Left ventricle myocardium inferior (tissue), 1 donor: ENCODE measurements around the gene GALE. TPM values are rescaled to one million over a fixed set of nuclear protein-coding genes. Genes with fewer than 3 reads are reported as not detected.

Experiments
- DNase-seq: peaks from one replicate; pipeline ENCODE4 v3.0.0-alpha.2; 2020
- H3K27ac ChIP-seq: fragments of 200-600 bp; replicated peaks from 2 replicates; pipeline ENCODE4 v1.8.0; 2021
- H3K27me3 ChIP-seq: fragments of 200-600 bp; 2 replicates; pipeline ENCODE4 v1.8.0; 2021; ENCODE audit warnings: low read depth
- H3K36me3 ChIP-seq: fragments of 200-600 bp; 2 replicates; pipeline ENCODE4 v1.8.0; 2021
- H3K4me1 ChIP-seq: fragments of 200-600 bp; 2 replicates; pipeline ENCODE4 v1.8.0; 2021
- H3K4me3 ChIP-seq: fragments of 200-600 bp; 2 replicates; pipeline ENCODE4 v1.8.0; 2021; ENCODE audit warnings: mild to moderate bottlenecking, moderate library complexity
- H3K9me3 ChIP-seq: fragments of 200-600 bp; replicated peaks from 2 replicates; pipeline ENCODE4 v1.8.0; 2021
- CTCF ChIP-seq: fragments of 200-600 bp; IDR thresholded peaks from 2 replicates; pipeline ENCODE4 v1.8.0; 2021; ENCODE audit warnings: antibody characterized with exemption, mild to moderate bottlenecking, borderline replicate concordance
- intact Hi-C: fragments of 100-400 bp; cut with micrococcal nuclease; formaldehyde crosslinking; loops from one replicate; pipeline ENCODE4 v1.11.0; 2022
- total RNA-seq: library from RNA; stranded (reverse); fragmentation: NEBNext Ultra II Directional; extraction: Animal tissue kit (Norgen Biotek cat#: 25700); gene quantifications from one replicate; pipeline ENCODE4 v1.2.1, GENCODE V29; 2021
- donor health status: DM: no; HTN: yes; CAD: no; lungs with severe emphysema.

The GALE gene
- total RNA-seq, 1 donor from 2014 or later: 6.3 TPM

DNA sequence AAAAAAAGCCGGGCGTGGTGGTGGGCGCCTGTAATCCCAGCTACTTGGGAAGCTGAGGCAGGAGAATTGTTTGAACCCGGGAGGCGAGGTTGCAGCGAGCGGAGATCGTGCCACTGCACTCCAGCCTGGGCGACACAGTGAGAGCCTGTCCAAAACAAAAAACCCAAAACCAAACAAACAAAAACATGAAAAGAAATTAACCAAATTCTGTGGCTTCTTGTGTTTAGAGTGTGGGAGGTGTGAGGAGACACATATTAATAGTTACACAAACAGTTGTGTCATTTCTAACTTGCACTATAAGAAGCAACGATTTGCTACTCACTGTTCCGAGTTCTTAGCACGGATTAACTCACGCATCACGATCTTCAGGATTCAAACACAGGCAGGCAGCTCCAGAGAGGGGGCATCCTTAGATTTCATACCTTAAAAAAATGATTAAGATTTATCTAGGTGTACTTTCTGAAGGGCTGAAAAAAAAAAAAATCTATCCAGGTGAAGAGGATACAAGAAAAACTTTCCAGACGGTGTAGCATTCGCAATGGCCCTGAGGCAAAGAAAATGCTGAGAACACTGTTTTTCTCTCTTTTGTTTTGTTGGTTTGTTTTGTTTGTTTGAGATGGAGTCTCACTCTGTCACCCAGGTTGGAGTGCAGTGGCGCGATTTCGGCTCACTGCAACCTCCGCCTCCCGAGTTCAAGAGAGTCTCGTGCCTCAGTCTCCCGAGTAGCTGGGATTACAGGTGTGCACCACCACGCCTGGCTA is 25.4 kb upstream of the GALE start:
- H3K36me3 ChIP-seq: no peaks in the 10 kb centered on the region
- H3K4me1 ChIP-seq: peaks cover 25% of the 10 kb centered on the region
- H3K27ac ChIP-seq: peak overlapping the region; percentile 97
- DNase-seq: no peak
- intact Hi-C loops: no loop called here
- TF ChIP-seq CTCF: no peak
- H3K27me3 ChIP-seq: no peaks in the 10 kb centered on the region
- peak overlapping the region; percentile 100 for H3K4me3 ChIP-seq
- no peaks in the 10 kb centered on the region for H3K9me3 ChIP-seq

DNA sequence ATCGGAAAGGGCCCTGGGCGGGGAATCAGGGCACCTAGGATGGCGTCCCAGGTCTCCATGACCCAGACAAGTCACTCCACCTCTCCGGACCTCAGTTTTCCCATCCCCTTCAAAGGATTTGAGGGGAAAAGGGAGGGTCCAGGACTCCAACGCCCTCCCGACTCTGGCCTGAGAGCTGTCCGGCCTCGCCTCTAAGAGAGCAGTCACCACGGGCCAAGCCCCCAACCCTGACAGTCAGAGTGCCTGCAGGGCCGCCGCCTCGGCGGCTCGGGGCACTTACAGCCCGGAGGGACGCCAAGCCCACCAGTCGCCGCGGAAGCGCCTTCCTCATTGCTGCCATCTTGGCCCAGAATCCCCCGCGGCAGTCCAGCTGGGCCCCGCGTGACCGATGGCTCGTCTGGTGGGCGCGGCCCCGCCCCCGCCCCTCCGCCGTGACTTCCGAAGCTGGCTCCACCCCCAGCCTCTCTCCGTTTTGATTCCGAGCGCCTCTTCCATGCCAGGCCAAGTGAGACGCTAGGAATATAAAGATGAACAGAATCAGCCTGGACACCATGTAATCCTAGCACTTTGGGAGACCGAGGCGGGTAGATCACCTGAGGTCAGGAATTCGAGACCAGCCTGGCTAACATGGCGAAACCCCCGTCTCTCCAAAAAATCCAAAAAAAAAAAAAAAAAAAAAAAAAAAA is 24.7 kb upstream of the GALE start, which contains the start of gene HMGCL:
Gene HMGCL (minus strand): TSS at position 354 of the 686 bp plus-strand sequence. CDS start 14 bp downstream, at position 340.
- peak within 1 kb of the TSS; percentile 97 for H3K27ac ChIP-seq
- intact Hi-C loops: no loop called here
- H3K4me1 ChIP-seq: peaks cover 25% of the 10 kb centered on the region
- H3K36me3 ChIP-seq: peaks cover 1% of the 10 kb centered on the region
- H3K9me3 ChIP-seq: no peaks in the 10 kb centered on the region
- no peak for TF ChIP-seq CTCF
- no peaks in the 10 kb centered on the region for H3K27me3 ChIP-seq
- DNase-seq: peak; percentile 92
- peak within 1 kb of the TSS; percentile 100 for H3K4me3 ChIP-seq

- Histone ChIP-seq H3K4me3 (peak overlapping the region; percentile 100), H3K27me3 (no peaks in the 10 kb centered on the region), H3K36me3 (peaks cover 7% of the 10 kb centered on the region), H3K9me3 (no peaks in the 10 kb centered on the region), H3K27ac (peak overlapping the region; percentile 97), H3K4me1 (peaks cover 25% of the 10 kb centered on the region)
- TF ChIP-seq CTCF: no peak
- intact Hi-C loops: no loop called here
- no peak for DNase-seq
Measured at GRCh38 chr1:23824711-23825075, 24.1 kb upstream of the GALE start.

DNA sequence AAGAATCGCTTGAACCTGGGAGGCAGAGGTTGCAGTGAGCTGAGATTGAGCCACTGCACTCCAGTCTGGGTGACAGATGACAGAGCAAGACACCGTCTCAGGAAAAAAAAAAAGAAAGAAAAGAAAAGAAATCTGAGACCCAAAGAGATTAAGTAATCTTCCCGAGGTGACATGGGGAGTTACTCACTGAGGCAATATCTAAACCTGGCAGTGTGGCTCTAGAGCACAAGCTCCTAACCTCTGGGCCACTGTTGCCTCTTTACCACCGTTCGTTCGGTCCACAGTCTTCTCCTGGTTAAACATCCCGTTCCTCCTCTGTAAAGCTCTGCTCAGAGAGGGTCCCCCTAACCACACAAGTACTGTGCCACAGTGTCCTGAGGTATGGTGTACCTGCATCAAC is 23.2 kb upstream of the GALE start:
- Histone ChIP-seq H3K27me3 (no peaks in the 10 kb centered on the region), H3K27ac (no peak overlapping the region), H3K4me3 (no peak overlapping the region), H3K4me1 (peaks cover 25% of the 10 kb centered on the region), H3K36me3 (peaks cover 14% of the 10 kb centered on the region), H3K9me3 (no peaks in the 10 kb centered on the region)
- intact Hi-C loops: no loop called here
- DNase-seq: no peak
- no peak for TF ChIP-seq CTCF

DNA sequence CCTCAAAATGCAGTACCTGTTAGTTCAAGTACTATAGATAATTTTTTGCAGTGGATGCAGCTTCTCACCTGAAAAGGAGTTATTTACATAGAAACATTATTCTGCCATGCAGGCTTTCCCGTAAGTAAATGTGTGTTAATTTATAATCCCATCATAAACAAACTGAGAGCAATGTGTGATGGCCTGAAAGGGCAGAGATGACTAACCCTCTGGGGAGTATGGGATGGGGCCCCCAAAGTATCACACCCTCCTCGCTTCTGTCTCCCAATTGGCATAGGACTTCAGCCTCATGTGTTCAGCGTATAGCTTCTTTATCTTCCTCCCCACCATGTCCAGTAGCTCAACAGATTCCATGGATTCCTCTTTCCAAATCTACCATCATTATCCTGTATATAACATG is 17.1 kb upstream of the GALE start:
- no peak for TF ChIP-seq CTCF
- intact Hi-C loops: no loop called here
- H3K36me3 ChIP-seq: peaks cover 74% of the 10 kb centered on the region

More for the DNA sequence above, 17.1 kb upstream of the GALE start:
- Histone ChIP-seq H3K9me3 (no peaks in the 10 kb centered on the region), H3K4me1 (no peaks in the 10 kb centered on the region), H3K27ac (no peak overlapping the region), H3K4me3 (no peak overlapping the region), H3K27me3 (no peaks in the 10 kb centered on the region)
- DNase-seq: no peak
